ENCODE data around the gene MAGI1.
"Not testable (repeated sequence)": the region's sequence is repeated elsewhere in the genome, so short reads cannot be mapped to it uniquely, and the experiment has no call there.

The MAGI1 gene

GRCh38 chr3:65556934-65557577 lies 481.7 kb downstream of the MAGI1 start:
- no peaks in the 10 kb centered on the region for H3K27me3 ChIP-seq (ENCODE audit: control insufficient read depth, insufficient read depth, low read length)
- H3K4me3 ChIP-seq (ENCODE audit: low read length) = no peak overlapping the region
- H3K27ac ChIP-seq (ENCODE audit: low read depth, low read length) = no peak overlapping the region
- no peaks in the 10 kb centered on the region for H3K36me3 ChIP-seq (ENCODE audit: control insufficient read depth, insufficient read depth, low read length)
- no peaks in the 10 kb centered on the region for H3K4me1 ChIP-seq (ENCODE audit: control insufficient read depth, insufficient read depth, low read length)
- no peak overlapping the region for H3K9ac ChIP-seq (ENCODE audit: low read length)

GRCh38 chr3:65552434-65552833 lies 486.3 kb downstream of the MAGI1 start:
- peaks cover 4% of the 10 kb centered on the region for H3K4me1 ChIP-seq (ENCODE audit: control insufficient read depth, insufficient read depth, low read length)
- no peak overlapping the region for H3K27ac ChIP-seq (ENCODE audit: low read depth, low read length)
- no peaks in the 10 kb centered on the region for H3K36me3 ChIP-seq (ENCODE audit: control insufficient read depth, insufficient read depth, low read length)
- H3K4me3 ChIP-seq (ENCODE audit: low read length) = no peak overlapping the region
- no peak overlapping the region for H3K9ac ChIP-seq (ENCODE audit: low read length)
- no peaks in the 10 kb centered on the region for H3K27me3 ChIP-seq (ENCODE audit: control insufficient read depth, insufficient read depth, low read length)

GRCh38 chr3:65551945-65552344 lies 486.8 kb downstream of the MAGI1 start:
- no peak overlapping the region for H3K4me3 ChIP-seq (ENCODE audit: low read length)
- no peaks in the 10 kb centered on the region for H3K27me3 ChIP-seq (ENCODE audit: control insufficient read depth, insufficient read depth, low read length)
- H3K9ac ChIP-seq (ENCODE audit: low read length) = no peak overlapping the region
- H3K36me3 ChIP-seq (ENCODE audit: control insufficient read depth, insufficient read depth, low read length) = no peaks in the 10 kb centered on the region
- H3K4me1 ChIP-seq (ENCODE audit: control insufficient read depth, insufficient read depth, low read length) = peaks cover 4% of the 10 kb centered on the region
- no peak overlapping the region for H3K27ac ChIP-seq (ENCODE audit: low read depth, low read length)

DNA sequence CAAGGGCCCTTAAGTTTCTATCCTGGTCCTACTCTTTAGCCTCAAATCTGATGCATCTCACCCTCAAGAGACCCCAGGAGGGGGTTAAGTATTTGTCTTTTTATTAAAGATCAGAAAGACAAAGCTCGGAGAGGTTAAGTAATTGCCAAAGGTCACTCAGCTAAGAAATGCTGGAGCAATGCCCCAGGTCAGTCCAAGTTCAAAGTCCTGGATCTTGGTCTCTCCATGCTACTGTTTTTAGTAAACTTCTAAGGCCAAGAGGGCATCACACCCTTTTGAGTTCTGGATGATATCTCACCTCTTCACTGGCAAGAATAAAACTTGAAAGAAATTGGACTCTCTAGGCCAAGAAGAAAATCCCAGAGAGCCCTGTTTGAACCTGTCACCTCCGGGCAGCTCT lies 488.6 kb downstream of the MAGI1 start:
- Histone ChIP-seq H3K27ac (ENCODE audit: low read depth, low read length) (no peak overlapping the region), H3K9ac (ENCODE audit: low read length) (no peak overlapping the region), H3K36me3 (ENCODE audit: control insufficient read depth, insufficient read depth, low read length) (no peaks in the 10 kb centered on the region), H3K4me3 (ENCODE audit: low read length) (no peak overlapping the region), H3K4me1 (ENCODE audit: control insufficient read depth, insufficient read depth, low read length) (peaks cover 4% of the 10 kb centered on the region), H3K27me3 (ENCODE audit: control insufficient read depth, insufficient read depth, low read length) (no peaks in the 10 kb centered on the region)

DNA sequence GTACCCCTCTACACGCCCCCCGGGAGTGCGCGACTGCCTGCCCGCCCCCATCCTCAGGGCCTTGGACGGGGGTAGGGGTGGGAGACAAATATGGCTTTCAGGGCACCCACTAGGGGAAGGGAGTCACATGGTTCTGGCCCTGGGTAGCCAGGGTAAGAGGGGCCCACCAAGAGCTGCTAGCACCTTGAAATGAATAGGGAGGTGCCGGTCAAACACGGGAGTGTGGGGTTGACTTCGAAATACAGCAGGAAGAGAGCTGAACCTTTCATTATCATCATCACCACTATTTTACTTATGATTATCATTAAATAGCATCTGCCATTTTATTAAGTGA lies 489.1 kb downstream of the MAGI1 start:
- Histone ChIP-seq H3K4me3 (ENCODE audit: low read length) (peak overlapping the region; percentile 72), H3K4me1 (ENCODE audit: control insufficient read depth, insufficient read depth, low read length) (peaks cover 4% of the 10 kb centered on the region), H3K36me3 (ENCODE audit: control insufficient read depth, insufficient read depth, low read length) (no peaks in the 10 kb centered on the region), H3K27me3 (ENCODE audit: control insufficient read depth, insufficient read depth, low read length) (no peaks in the 10 kb centered on the region), H3K27ac (ENCODE audit: low read depth, low read length) (peak overlapping the region; percentile 80), H3K9ac (ENCODE audit: low read length) (no peak overlapping the region)

- Histone ChIP-seq H3K9ac (ENCODE audit: low read length) (no peak overlapping the region), H3K27me3 (ENCODE audit: control insufficient read depth, insufficient read depth, low read length) (no peaks in the 10 kb centered on the region), H3K36me3 (ENCODE audit: control insufficient read depth, insufficient read depth, low read length) (no peaks in the 10 kb centered on the region), H3K4me3 (ENCODE audit: low read length) (peak overlapping the region; percentile 72), H3K27ac (ENCODE audit: low read depth, low read length) (peak overlapping the region; percentile 80), H3K4me1 (ENCODE audit: control insufficient read depth, insufficient read depth, low read length) (peaks cover 4% of the 10 kb centered on the region)
Measured at GRCh38 chr3:65548848-65549625, 489.7 kb downstream of the MAGI1 start.

DNA sequence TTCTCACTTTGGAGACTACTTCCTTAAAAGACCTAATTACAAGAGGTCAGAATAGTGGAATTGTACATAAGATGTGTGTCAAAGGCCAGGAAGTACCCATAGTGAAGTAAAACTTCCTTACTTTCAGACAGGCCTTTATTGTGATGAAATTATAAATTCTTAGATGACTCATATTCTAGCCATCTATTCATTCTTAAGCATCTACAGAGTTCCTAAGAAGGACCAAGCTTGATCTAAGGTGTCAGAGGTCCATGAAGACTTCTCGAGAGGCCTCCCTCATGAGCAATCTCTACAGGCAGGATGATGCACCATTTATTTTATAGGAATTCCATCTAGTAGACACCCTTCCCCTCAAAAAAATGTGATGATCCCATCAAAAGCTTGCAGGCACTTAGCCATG lies 493.3 kb downstream of the MAGI1 start:
- Histone ChIP-seq H3K4me1 (ENCODE audit: control insufficient read depth, insufficient read depth, low read length) (peaks cover 4% of the 10 kb centered on the region), H3K27me3 (ENCODE audit: control insufficient read depth, insufficient read depth, low read length) (no peaks in the 10 kb centered on the region), H3K4me3 (ENCODE audit: low read length) (no peak overlapping the region), H3K9ac (ENCODE audit: low read length) (no peak overlapping the region), H3K27ac (ENCODE audit: low read depth, low read length) (no peak overlapping the region), H3K36me3 (ENCODE audit: control insufficient read depth, insufficient read depth, low read length) (no peaks in the 10 kb centered on the region)

GRCh38 chr3:65543391-65543790 lies 495.3 kb downstream of the MAGI1 start:
- H3K4me3 ChIP-seq (ENCODE audit: low read length); H3K9ac ChIP-seq (ENCODE audit: low read length): not testable (repeated sequence)

GRCh38 chr3:65540666-65541065 lies 498.1 kb downstream of the MAGI1 start:
- no peaks in the 10 kb centered on the region for H3K4me1 ChIP-seq (ENCODE audit: control insufficient read depth, insufficient read depth, low read length)
- H3K27ac ChIP-seq (ENCODE audit: low read depth, low read length) = no peak overlapping the region
- no peaks in the 10 kb centered on the region for H3K27me3 ChIP-seq (ENCODE audit: control insufficient read depth, insufficient read depth, low read length)
- no peak overlapping the region for H3K9ac ChIP-seq (ENCODE audit: low read length)
- H3K4me3 ChIP-seq (ENCODE audit: low read length) = no peak overlapping the region
- H3K36me3 ChIP-seq (ENCODE audit: control insufficient read depth, insufficient read depth, low read length) = no peaks in the 10 kb centered on the region

More at GRCh38 chr3:65543391-65543790, 495.3 kb downstream of the MAGI1 start:
- H3K27me3 ChIP-seq (ENCODE audit: control insufficient read depth, insufficient read depth, low read length); H3K27ac ChIP-seq (ENCODE audit: low read depth, low read length); H3K4me1 ChIP-seq (ENCODE audit: control insufficient read depth, insufficient read depth, low read length); H3K36me3 ChIP-seq (ENCODE audit: control insufficient read depth, insufficient read depth, low read length): not testable (repeated sequence)

- Histone ChIP-seq H3K9ac (ENCODE audit: low read length) (no peak overlapping the region), H3K36me3 (ENCODE audit: control insufficient read depth, insufficient read depth, low read length) (no peaks in the 10 kb centered on the region), H3K27me3 (ENCODE audit: control insufficient read depth, insufficient read depth, low read length) (no peaks in the 10 kb centered on the region), H3K4me1 (ENCODE audit: control insufficient read depth, insufficient read depth, low read length) (no peaks in the 10 kb centered on the region), H3K27ac (ENCODE audit: low read depth, low read length) (no peak overlapping the region), H3K4me3 (ENCODE audit: low read length) (no peak overlapping the region)
Measured at GRCh38 chr3:65539616-65540015, 499.1 kb downstream of the MAGI1 start.

DNA sequence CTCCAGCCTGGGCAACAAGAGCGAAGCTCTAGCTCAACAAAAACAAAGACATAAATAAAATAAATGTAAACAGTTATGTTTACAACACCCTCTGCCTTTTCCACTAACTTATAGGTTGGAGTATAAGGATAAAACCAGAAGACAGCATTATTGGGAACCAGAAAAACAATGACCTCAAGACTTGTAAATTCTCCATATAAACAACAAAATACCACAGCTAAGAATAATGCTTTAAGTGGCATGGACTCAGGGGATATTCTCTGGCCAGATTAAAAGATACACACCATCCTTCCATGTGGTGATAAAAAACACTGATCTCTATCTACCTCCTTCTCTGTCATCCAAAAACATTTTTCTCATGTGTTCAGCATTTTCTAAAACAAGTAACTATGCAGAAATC lies 500.6 kb downstream of the MAGI1 start:
- Histone ChIP-seq H3K4me3 (ENCODE audit: low read length) (no peak overlapping the region), H3K27me3 (ENCODE audit: control insufficient read depth, insufficient read depth, low read length) (no peaks in the 10 kb centered on the region), H3K27ac (ENCODE audit: low read depth, low read length) (no peak overlapping the region), H3K9ac (ENCODE audit: low read length) (no peak overlapping the region), H3K36me3 (ENCODE audit: control insufficient read depth, insufficient read depth, low read length) (no peaks in the 10 kb centered on the region), H3K4me1 (ENCODE audit: control insufficient read depth, insufficient read depth, low read length) (no peaks in the 10 kb centered on the region)

GRCh38 chr3:65537109-65537508 lies 501.6 kb downstream of the MAGI1 start:
- no peaks in the 10 kb centered on the region for H3K27me3 ChIP-seq (ENCODE audit: control insufficient read depth, insufficient read depth, low read length)
- no peak overlapping the region for H3K4me3 ChIP-seq (ENCODE audit: low read length)
- H3K36me3 ChIP-seq (ENCODE audit: control insufficient read depth, insufficient read depth, low read length) = no peaks in the 10 kb centered on the region
- no peaks in the 10 kb centered on the region for H3K4me1 ChIP-seq (ENCODE audit: control insufficient read depth, insufficient read depth, low read length)
- no peak overlapping the region for H3K9ac ChIP-seq (ENCODE audit: low read length)
- H3K27ac ChIP-seq (ENCODE audit: low read depth, low read length) = no peak overlapping the region

GRCh38 chr3:65535260-65535659 lies 503.5 kb downstream of the MAGI1 start:
- no peak overlapping the region for H3K27ac ChIP-seq (ENCODE audit: low read depth, low read length)
- H3K36me3 ChIP-seq (ENCODE audit: control insufficient read depth, insufficient read depth, low read length) = no peaks in the 10 kb centered on the region
- no peak overlapping the region for H3K4me3 ChIP-seq (ENCODE audit: low read length)
- no peak overlapping the region for H3K9ac ChIP-seq (ENCODE audit: low read length)
- H3K4me1 ChIP-seq (ENCODE audit: control insufficient read depth, insufficient read depth, low read length) = no peaks in the 10 kb centered on the region
- H3K27me3 ChIP-seq (ENCODE audit: control insufficient read depth, insufficient read depth, low read length) = no peaks in the 10 kb centered on the region
